ENCODE data around the gene CRACDL. TPM values are rescaled to one million over a fixed set of nuclear protein-coding genes. Genes with fewer than 3 reads are reported as not detected.

CRACDL gene
- polyA plus RNA-seq, 3 donors from 2014 or later: 0.40 to 0.80 TPM; not detected in 1

- H3K4me1 Mint-ChIP-seq: peaks cover 0 to 6% of the 10 kb centered on the region in 2 donors
- peaks cover 0 to 2% (median 0%) of the 10 kb centered on the region in 6 donors for H3K9me3 Mint-ChIP-seq
- H3K27me3 Mint-ChIP-seq (ENCODE audit: low read depth in 3 of 3): peaks cover 2 to 4% (median 2%) of the 10 kb centered on the region in 3 donors
- H3K27ac Mint-ChIP-seq: peak overlapping the region in 1 of 6 donors; percentile 75
- DNase-seq: no peak
- no peak overlapping the region for H3K4me3 Mint-ChIP-seq
- H3K36me3 Mint-ChIP-seq: no peaks in the 10 kb centered on the region
Measured at GRCh38 chr2:98799375-98800329, 136.4 kb downstream of the CRACDL start.

- H3K36me3 Mint-ChIP-seq: no peaks in the 10 kb centered on the region
- H3K9me3 Mint-ChIP-seq: peaks cover 0 to 2% (median 0%) of the 10 kb centered on the region in 6 donors
- peaks cover 0 to 6% of the 10 kb centered on the region in 2 donors for H3K4me1 Mint-ChIP-seq
- no peak for DNase-seq
- peaks cover 2 to 4% (median 2%) of the 10 kb centered on the region in 3 donors for H3K27me3 Mint-ChIP-seq (ENCODE audit: low read depth in 3 of 3)
- no peak overlapping the region for H3K27ac Mint-ChIP-seq
- no peak overlapping the region for H3K4me3 Mint-ChIP-seq
Measured at GRCh38 chr2:98796775-98797544, 139.1 kb downstream of the CRACDL start.

GRCh38 chr2:98795891-98796676 is 139.9 kb downstream of the CRACDL start:
- DNase-seq: no peak
- peaks cover 2 to 4% (median 2%) of the 10 kb centered on the region in 3 donors for H3K27me3 Mint-ChIP-seq (ENCODE audit: low read depth in 3 of 3)
- peaks cover 0 to 2% (median 0%) of the 10 kb centered on the region in 6 donors for H3K9me3 Mint-ChIP-seq
- H3K4me1 Mint-ChIP-seq: no peaks in the 10 kb centered on the region
- no peaks in the 10 kb centered on the region for H3K36me3 Mint-ChIP-seq
- no peak overlapping the region for H3K4me3 Mint-ChIP-seq
- no peak overlapping the region for H3K27ac Mint-ChIP-seq

- Mint-ChIP-seq H3K36me3 (no peaks in the 10 kb centered on the region), H3K9me3 (peaks cover 0 to 2% (median 0%) of the 10 kb centered on the region in 6 donors), H3K4me1 (no peaks in the 10 kb centered on the region), H3K4me3 (no peak overlapping the region), H3K27ac (no peak overlapping the region), H3K27me3 (ENCODE audit: low read depth in 3 of 3) (peaks cover 0 to 2% (median 1%) of the 10 kb centered on the region in 3 donors)
- no peak for DNase-seq
Measured at GRCh38 chr2:98793897-98794830, 141.9 kb downstream of the CRACDL start.

- Mint-ChIP-seq H3K36me3 (no peaks in the 10 kb centered on the region), H3K27ac (no peak overlapping the region), H3K4me3 (no peak overlapping the region), H3K9me3 (peaks cover 0 to 2% (median 0%) of the 10 kb centered on the region in 6 donors), H3K27me3 (ENCODE audit: low read depth in 3 of 3) (peaks cover 0 to 2% (median 1%) of the 10 kb centered on the region in 3 donors), H3K4me1 (no peaks in the 10 kb centered on the region)
- no peak for DNase-seq
Measured at GRCh38 chr2:98793275-98793674, 142.8 kb downstream of the CRACDL start.

- peaks cover 0 to 2% (median 0%) of the 10 kb centered on the region in 3 donors for H3K27me3 Mint-ChIP-seq (ENCODE audit: low read depth in 3 of 3)
- H3K27ac Mint-ChIP-seq: peak overlapping the region in 1 of 6 donors; percentile 78
- no peaks in the 10 kb centered on the region for H3K36me3 Mint-ChIP-seq
- no peak for DNase-seq
- no peaks in the 10 kb centered on the region for H3K9me3 Mint-ChIP-seq
- H3K4me1 Mint-ChIP-seq: no peaks in the 10 kb centered on the region
- H3K4me3 Mint-ChIP-seq: no peak overlapping the region
Measured at GRCh38 chr2:98790221-98790620, 145.8 kb downstream of the CRACDL start.

GRCh38 chr2:98787700-98788099 is 148.3 kb downstream of the CRACDL start:
- H3K27ac Mint-ChIP-seq: no peak overlapping the region
- no peak for DNase-seq
- no peaks in the 10 kb centered on the region for H3K4me1 Mint-ChIP-seq
- H3K27me3 Mint-ChIP-seq (ENCODE audit: low read depth in 3 of 3): peaks cover 0 to 2% (median 0%) of the 10 kb centered on the region in 3 donors
- H3K9me3 Mint-ChIP-seq: no peaks in the 10 kb centered on the region
- H3K4me3 Mint-ChIP-seq: no peak overlapping the region
- H3K36me3 Mint-ChIP-seq: no peaks in the 10 kb centered on the region

- H3K9me3 Mint-ChIP-seq: peaks cover 3 to 15% (median 11%) of the 10 kb centered on the region in 6 donors
- peaks cover 6 to 14% (median 10%) of the 10 kb centered on the region in 3 donors for H3K36me3 Mint-ChIP-seq
- peaks cover 2 to 7% (median 2%) of the 10 kb centered on the region in 3 donors for H3K27me3 Mint-ChIP-seq (ENCODE audit: low read depth in 3 of 3)
- H3K4me3 Mint-ChIP-seq: no peak overlapping the region
- no peak for DNase-seq
- H3K27ac Mint-ChIP-seq: no peak overlapping the region
- H3K4me1 Mint-ChIP-seq: no peaks in the 10 kb centered on the region
Measured at GRCh38 chr2:98786179-98786578, 149.8 kb downstream of the CRACDL start.

- Mint-ChIP-seq H3K4me1 (no peaks in the 10 kb centered on the region), H3K9me3 (peaks cover 3 to 16% (median 12%) of the 10 kb centered on the region in 6 donors), H3K27me3 (ENCODE audit: low read depth in 3 of 3) (peaks cover 2 to 7% (median 2%) of the 10 kb centered on the region in 3 donors), H3K36me3 (peaks cover 6 to 15% (median 10%) of the 10 kb centered on the region in 3 donors), H3K27ac (no peak overlapping the region), H3K4me3 (no peak overlapping the region)
- DNase-seq: no peak
Measured at GRCh38 chr2:98782570-98782969, 153.5 kb downstream of the CRACDL start.

GRCh38 chr2:98781822-98782221 is 154.2 kb downstream of the CRACDL start:
- DNase-seq: no peak
- no peak overlapping the region for H3K4me3 Mint-ChIP-seq
- peaks cover 2 to 7% (median 2%) of the 10 kb centered on the region in 3 donors for H3K27me3 Mint-ChIP-seq (ENCODE audit: low read depth in 3 of 3)
- H3K9me3 Mint-ChIP-seq: peaks cover 3 to 16% (median 12%) of the 10 kb centered on the region in 6 donors
- no peaks in the 10 kb centered on the region for H3K4me1 Mint-ChIP-seq
- H3K27ac Mint-ChIP-seq: no peak overlapping the region
- H3K36me3 Mint-ChIP-seq: peaks cover 6 to 15% (median 10%) of the 10 kb centered on the region in 3 donors

- DNase-seq: no peak
- Mint-ChIP-seq H3K27me3 (ENCODE audit: low read depth in 3 of 3) (peaks cover 2 to 7% (median 2%) of the 10 kb centered on the region in 3 donors), H3K4me1 (peaks cover 0 to 2% of the 10 kb centered on the region in 2 donors), H3K36me3 (peaks cover 6 to 15% (median 10%) of the 10 kb centered on the region in 3 donors), H3K27ac (no peak overlapping the region), H3K4me3 (no peak overlapping the region), H3K9me3 (peaks cover 3 to 16% (median 12%) of the 10 kb centered on the region in 6 donors)
Measured at GRCh38 chr2:98778741-98779483, 157.1 kb downstream of the CRACDL start.

GRCh38 chr2:98778151-98778550 is 157.9 kb downstream of the CRACDL start:
- Mint-ChIP-seq H3K4me3 (no peak overlapping the region), H3K4me1 (peaks cover 6 to 9% of the 10 kb centered on the region in 2 donors), H3K9me3 (peaks cover 3 to 16% (median 12%) of the 10 kb centered on the region in 6 donors), H3K27me3 (ENCODE audit: low read depth in 3 of 3) (peaks cover 2 to 7% (median 2%) of the 10 kb centered on the region in 3 donors), H3K27ac (no peak overlapping the region), H3K36me3 (peaks cover 6 to 15% (median 10%) of the 10 kb centered on the region in 3 donors)
- DNase-seq: no peak
